ENCODE measurements around the gene APH1A.
"Not testable (repeated sequence)": the region's sequence is repeated elsewhere in the genome, so short reads cannot be mapped to it uniquely, and the experiment has no call there.

Gene APH1A

DNA sequence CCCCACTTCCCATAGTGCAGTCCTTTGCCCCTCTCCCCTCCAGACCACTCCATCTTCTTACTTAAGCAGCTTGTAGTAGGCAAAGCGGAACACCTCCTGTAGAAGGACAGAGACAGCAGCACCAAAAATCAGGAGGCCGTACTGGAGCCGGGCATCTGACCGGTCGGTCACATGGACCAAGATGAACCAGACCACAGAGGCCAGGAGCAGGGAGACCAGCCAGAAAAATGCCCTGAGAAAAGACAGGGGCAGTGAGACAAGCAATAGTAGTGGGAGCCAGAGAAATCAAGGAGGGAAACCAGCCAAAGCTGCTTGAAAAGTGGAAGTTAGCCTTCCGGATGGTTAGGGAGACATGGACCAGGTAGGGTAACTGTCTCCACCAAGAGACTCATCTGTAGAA lies 920 bp downstream of the APH1A start:
- no peak for DNase-seq

GRCh38 chr1:150263549-150263948 lies 5.3 kb downstream of the APH1A start:
- DNase-seq, result no peak

GRCh38 chr1:150262388-150263320 lies 6.2 kb downstream of the APH1A start:
- no peak for DNase-seq

GRCh38 chr1:150261367-150261766 lies 7.4 kb downstream of the APH1A start:
- no peak for DNase-seq

DNA sequence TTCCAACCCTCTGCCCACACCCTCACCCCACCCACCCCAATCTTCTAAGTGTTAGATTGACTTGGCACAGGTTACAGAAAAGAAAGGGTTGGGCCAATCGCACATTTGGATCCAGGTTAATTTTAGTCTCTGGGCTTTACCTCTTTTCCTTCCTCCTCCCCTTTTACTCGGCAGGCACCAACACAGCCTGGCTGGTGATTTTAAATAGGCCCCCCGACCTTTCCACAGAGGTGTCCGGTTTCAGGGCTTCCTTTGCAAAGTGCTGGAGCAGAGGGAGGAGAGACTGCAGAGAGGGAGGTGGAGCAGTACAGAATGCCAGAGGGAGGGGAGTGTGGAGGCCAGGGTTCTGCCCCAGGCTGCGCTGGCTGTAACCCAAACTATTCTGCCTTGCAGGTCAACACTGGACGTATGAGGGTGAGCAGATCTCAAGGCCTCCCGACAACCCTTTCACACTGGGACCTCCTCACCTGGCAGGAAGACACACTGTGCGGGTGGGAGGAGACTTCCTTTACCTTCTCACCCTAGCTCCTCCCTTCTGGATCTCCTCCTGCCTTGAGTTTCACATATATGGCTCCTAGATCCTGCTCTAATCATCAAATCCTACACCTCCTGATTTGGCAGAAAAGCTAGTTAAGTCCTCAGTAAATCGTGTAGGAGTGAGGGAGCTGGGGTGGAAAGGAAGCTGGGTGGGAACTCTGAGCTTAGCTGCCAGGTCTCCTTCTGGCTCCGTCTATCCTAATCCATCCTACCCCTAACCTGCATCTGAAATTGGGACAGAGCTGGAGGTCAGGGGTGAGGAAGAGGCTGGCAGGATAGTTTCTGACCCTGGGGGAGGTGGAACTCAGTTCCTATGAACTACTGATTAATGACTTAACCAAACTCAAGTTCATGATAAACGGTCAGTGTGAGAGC lies 8.8 kb downstream of the APH1A start:
- DNase-seq, result no peak

GRCh38 chr1:150259217-150259616 lies 9.6 kb downstream of the APH1A start:
- DNase-seq, result no peak

- no peak for DNase-seq
These were observed 10.9 kb downstream of the APH1A start, which contains the start of gene CA14 for GRCh38 chr1:150257624-150258585. Gene CA14 (plus strand): TSS chr1:150257774. CDS start chr1:150258129, 355 bp downstream.

DNA sequence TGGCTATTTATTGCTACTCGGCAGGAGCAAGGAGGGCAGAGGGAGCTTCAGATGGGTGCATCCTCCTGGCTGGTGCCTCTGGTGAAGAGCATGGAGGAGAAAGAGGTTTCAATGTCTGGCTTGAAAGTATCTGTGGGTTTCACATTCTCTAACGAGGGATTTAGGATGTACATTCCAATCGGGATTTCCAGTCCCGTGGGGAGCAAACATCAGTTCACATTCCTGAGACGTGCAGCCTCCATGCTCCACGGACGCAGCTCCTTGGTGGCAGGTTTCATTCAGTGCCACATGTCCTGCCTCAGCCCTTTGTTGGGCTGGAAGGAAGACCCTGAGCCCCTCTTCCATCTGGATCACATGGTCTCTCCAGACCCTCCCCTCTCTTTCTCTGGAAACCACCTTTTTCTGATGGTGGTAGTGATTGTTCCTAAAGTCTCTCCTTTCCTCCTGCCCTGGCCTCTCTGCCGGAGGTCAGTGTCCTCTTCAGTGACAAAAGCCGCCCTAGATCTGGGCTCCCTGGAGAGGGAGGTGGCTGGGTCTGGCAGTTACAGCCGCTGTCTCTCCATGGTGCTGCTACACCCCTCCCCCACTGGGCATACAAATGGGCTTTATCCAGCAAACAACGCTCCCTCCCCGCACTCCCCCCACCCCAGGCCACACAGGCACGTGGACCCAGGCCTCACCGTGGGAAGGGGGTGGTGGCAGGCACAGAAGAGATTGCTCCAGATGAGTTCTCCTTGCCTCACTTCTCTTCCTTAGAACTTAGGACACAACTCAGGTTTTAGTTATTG lies 12.1 kb downstream of the APH1A start:
- no peak for DNase-seq

- no peak for DNase-seq
These were observed 12.6 kb downstream of the APH1A start for GRCh38 chr1:150256198-150256553.

DNA sequence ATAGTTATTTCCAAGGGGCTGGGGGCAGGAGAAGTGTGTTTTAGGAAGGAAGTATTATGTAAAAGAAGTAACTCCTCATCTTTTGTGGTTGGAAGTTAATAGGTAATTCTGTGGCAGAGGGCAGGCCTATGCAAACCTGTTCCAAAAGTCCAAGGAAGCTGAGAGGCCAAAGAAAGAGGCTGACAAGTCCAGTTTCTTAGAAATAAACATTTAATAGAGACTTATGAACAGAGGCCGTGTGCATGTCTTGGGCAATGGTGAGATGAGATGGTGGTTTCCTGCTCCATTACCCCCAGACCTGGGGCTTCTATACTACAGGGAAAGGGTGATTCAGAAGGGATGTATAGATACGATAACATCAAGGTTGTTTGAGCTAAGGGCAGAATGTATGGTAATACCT lies 18.9 kb downstream of the APH1A start:
- no peak for DNase-seq

GRCh38 chr1:150243003-150243402 lies 25.8 kb downstream of the APH1A start:
- DNase-seq, result no peak

DNA sequence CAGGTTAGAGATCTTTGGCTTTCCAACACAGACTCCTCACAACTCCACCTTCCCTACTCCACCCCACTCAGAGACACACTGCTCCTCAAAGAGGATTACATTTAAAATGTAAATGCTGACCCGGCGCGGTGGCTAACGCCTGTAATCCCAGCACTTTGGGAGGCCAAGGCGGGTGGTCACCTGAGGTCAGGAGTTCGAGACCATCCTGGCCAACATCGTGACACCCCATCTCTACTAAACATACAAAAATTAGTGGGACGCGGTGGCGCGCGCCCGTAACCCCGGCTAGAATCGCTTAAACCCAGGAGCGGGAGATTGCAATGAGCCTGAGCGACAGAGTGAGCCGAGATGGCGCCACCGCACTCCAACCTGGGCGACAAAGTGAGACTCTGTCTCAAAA lies 31.1 kb downstream of the APH1A start:
- DNase-seq, result no peak

DNA sequence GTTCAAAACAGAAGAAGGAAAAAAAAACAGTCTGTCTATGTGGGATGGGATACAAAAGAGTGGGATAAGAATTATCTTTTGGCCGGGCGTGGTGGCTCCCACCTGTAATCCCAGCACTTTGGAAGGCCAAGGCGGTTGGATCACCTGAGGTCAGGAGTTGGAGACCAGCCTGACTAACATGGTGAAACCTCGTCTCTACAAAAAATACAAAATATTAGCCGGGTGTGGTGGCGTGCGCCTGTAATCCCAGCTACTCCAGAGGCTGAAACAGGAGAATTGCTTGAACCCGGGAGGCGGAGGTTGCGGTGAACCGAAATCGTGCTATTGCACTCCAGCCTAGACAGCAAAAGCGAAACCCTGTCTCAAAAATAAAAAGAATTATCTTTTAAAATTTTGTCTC lies 31.6 kb downstream of the APH1A start:
- DNase-seq, result not testable (repeated sequence)

GRCh38 chr1:150236614-150237100 lies 32.2 kb downstream of the APH1A start:
- no peak for DNase-seq

DNA sequence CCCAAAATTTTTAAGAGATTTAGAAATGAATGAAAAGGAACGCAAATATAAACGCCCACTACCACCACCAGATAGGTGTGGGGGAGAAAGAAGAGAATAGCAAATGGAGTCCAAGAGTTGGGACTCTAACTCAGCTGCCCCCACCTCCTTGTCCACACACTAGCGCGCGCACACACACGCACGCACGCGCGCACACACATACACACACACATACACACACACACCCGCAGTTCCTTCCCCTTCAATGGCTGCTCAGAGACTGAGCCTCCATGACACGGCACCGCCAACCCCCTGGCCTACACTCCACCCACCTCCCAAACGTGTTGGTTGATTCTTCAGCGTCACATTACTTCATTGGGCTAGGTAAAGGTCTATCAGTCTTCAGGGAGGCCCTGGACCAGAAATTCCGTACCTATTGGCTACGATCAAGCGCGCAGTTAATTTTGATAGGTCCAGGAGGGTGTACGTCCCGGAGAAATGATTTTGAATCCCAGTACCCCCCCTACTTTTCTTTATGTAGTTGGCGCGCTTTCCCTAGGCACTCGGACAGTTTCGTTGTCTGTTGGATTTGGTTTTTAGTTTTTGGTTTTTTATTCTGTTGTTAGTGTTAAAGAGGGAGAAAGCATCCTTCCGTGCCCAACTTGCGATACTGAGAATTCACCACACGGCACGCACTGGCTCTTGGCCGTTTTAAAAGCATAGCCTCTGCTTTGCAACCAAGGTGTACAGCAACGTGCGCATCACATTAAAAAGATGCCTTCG lies 32.8 kb downstream of the APH1A start, which contains the start of gene ANP32E:
Gene ANP32E, minus strand, starts transcription at position 261 of the 762 bp plus-strand sequence. CDS start 326 bp downstream, outside the sequence.
- DNase-seq, result peak; percentile 94

DNA sequence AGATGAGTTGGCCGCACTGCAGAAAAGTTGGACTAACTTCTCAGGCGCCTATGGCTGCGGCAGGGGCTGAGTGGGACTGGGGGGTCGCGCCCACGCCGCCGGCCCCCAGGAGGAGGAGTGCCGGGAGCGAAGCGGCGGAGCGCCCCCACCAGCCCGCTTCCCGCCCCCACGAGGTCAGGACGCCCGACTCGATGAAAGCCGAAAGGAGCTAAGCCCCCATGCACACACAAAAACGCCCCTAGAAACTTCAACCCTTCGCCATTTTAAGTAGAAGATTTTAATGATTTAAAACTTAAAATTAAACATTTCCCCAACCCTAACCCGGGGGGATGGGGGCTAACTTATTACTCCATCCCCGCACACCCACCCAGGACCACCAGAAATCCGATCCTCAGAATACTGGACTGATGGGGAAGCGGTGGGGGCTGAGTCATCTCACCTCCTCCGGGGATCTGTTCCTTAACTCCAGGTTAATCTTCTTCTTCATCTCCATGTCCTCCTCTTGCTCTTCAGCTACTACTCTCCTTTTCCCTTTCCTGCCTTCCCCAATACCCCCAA lies 33.4 kb downstream of the APH1A start:
- no peak for DNase-seq

GRCh38 chr1:150234566-150235293 lies 34.1 kb downstream of the APH1A start:
- peak; percentile 55 for DNase-seq

DNA sequence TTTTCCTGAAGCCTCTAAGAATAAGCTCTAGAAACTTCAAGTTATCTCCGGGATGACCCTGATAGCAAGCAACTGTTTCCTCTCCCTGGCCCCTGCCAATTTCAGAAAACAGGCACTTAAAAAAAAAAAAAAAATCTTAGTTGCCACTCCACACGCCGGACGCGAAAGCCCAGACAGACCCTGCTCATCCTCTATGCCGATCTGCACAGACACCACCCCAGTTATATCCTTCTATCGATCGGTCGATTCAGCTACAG lies 34.6 kb downstream of the APH1A start:
- no peak for DNase-seq

Measured in T1000 (cell line).